ENCODE measurements around the gene SPANXN5. TPM values are rescaled to one million over a fixed set of nuclear protein-coding genes. Genes with fewer than 3 reads are reported as not detected.
"Not testable (repeated sequence)": the region's sequence is repeated elsewhere in the genome, so short reads cannot be mapped to it uniquely, and the experiment has no call there.

The SPANXN5 gene, protein sequence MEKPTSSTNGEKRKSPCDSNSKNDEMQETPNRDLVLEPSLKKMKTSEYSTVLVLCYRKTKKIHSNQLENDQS
- not detected for total RNA-seq
- polyA plus RNA-seq, result not detected
- long read RNA-seq, donor 1, result 0 reads
- long read RNA-seq, donor 2, result 0 reads
- long read RNA-seq, donor 3, result 0 reads

DNA sequence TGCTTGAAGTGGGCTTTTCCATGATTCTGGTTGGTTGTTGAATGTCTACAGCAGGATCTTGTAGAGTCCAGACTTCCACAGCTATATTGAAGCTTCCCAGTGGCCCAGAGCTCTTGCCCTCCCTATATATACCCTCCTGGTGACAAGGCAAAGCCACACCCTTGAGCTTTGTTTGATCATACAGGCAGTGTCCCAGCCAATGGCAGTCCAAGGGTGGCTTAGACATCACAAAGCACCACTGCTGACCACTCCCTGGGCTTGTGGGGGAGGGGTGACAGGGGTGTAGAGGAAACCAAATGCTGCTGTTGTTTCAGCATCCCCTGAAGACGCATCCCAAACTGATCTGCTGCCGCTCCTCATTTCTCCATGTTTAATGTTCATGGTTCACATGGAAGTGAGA lies at the start of gene SPANXN5:
Gene SPANXN5 (minus strand): TSS at position 101 of the 400 bp plus-strand sequence. CDS start 79 bp downstream, at position 22.
- H3K9me3 ChIP-seq; DNase-seq; H3K27me3 ChIP-seq; H3K4me1 ChIP-seq (ENCODE audit: insufficient read depth); H3K36me3 ChIP-seq; H3K4me3 ChIP-seq; intact Hi-C loops (cut with DNase I); H3K27ac ChIP-seq: not testable (repeated sequence)
- 74 to 85% (median 79%) methylated on average over 2 of the region's 2 CpGs for WGBS, 3 donors

GRCh38 chrX:52843619-52844018 lies 46.4 kb upstream of the SPANXN5 start:
- 73 to 78% (median 75%) methylated on average over 3 of the region's 3 CpGs for WGBS, 3 donors
- H3K36me3 ChIP-seq; DNase-seq; H3K27me3 ChIP-seq; intact Hi-C loops (cut with DNase I); H3K4me3 ChIP-seq; H3K9me3 ChIP-seq; H3K27ac ChIP-seq; H3K4me1 ChIP-seq (ENCODE audit: insufficient read depth): not testable (repeated sequence)

DNA sequence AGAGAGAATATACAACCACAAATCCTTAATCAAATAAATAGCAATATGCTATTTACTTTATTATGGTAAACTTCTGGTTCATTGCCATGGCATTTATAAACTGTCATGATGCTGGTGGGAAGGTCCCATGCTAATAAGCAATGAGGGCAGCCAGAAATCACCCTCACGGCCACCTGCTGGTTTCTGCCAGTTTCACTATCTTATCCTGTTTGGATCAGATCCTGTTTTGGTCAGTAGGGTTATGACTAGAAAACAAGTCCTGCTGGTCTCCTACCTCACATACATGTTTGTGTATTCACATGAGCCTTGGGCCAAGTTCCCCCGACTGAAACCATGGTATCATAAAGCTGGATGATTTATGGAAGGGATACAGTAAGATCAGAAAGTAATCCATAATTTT lies 41.9 kb upstream of the SPANXN5 start:
- DNase-seq, result no peak
- Histone ChIP-seq H3K4me3 (no peak overlapping the region), H3K36me3 (no peaks in the 10 kb centered on the region), H3K9me3 (no peaks in the 10 kb centered on the region), H3K27ac (no peak overlapping the region), H3K4me1 (ENCODE audit: insufficient read depth) (no peaks in the 10 kb centered on the region), H3K27me3 (no peaks in the 10 kb centered on the region)
- intact Hi-C loops (cut with DNase I), result no loop called here
- WGBS, 3 donors, result 63 to 77% (median 68%) methylated on average over 2 of the region's 2 CpGs
- TF ChIP-seq EP300 (IDR thresholded peaks at IDR 0.05), result no peak
- TF ChIP-seq POLR2A (IDR thresholded peaks at IDR 0.05), result no peak
- TF ChIP-seq, protein P1, sequence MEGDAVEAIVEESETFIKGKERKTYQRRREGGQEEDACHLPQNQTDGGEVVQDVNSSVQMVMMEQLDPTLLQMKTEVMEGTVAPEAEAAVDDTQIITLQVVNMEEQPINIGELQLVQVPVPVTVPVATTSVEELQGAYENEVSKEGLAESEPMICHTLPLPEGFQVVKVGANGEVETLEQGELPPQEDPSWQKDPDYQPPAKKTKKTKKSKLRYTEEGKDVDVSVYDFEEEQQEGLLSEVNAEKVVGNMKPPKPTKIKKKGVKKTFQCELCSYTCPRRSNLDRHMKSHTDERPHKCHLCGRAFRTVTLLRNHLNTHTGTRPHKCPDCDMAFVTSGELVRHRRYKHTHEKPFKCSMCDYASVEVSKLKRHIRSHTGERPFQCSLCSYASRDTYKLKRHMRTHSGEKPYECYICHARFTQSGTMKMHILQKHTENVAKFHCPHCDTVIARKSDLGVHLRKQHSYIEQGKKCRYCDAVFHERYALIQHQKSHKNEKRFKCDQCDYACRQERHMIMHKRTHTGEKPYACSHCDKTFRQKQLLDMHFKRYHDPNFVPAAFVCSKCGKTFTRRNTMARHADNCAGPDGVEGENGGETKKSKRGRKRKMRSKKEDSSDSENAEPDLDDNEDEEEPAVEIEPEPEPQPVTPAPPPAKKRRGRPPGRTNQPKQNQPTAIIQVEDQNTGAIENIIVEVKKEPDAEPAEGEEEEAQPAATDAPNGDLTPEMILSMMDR (IDR thresholded peaks at IDR 0.05), result no peak

GRCh38 chrX:52830551-52830950 lies 33.3 kb upstream of the SPANXN5 start:
- DNase-seq, result no peak
- Histone ChIP-seq H3K4me3 (no peak overlapping the region), H3K27ac (no peak overlapping the region), H3K4me1 (ENCODE audit: insufficient read depth) (no peaks in the 10 kb centered on the region), H3K9me3 (no peaks in the 10 kb centered on the region), H3K36me3 (no peaks in the 10 kb centered on the region), H3K27me3 (no peaks in the 10 kb centered on the region)
- TF ChIP-seq POLR2A (IDR thresholded peaks at IDR 0.05) (no peak), EP300 (IDR thresholded peaks at IDR 0.05) (no peak)
- TF ChIP-seq, protein P1 (IDR thresholded peaks at IDR 0.05), result no peak
- intact Hi-C loops (cut with DNase I), result no loop called here
- WGBS, 3 donors, result 36 to 45% (median 42%) methylated on average over 3 of the region's 3 CpGs

DNA sequence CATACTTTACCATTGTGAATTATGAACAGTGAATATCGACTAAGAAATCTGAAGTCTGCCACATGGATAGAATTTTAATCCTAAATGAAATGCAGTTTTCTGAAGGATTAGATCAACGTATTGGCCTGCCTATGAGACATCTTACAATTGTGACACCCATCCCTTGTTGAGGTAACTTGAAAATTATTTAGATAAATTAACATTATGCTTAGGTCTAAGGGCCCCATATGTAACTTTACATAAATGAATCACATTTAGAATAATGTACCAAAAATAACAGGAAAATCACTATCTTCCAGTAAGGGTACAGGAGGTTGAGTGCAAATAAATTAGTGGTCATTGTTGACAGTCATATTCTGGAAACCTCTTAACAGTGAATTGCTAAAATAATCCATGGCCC lies 27.4 kb upstream of the SPANXN5 start:
- no peaks in the 10 kb centered on the region for H3K4me1 ChIP-seq (ENCODE audit: insufficient read depth)
- no peaks in the 10 kb centered on the region for H3K9me3 ChIP-seq
- intact Hi-C loops (cut with DNase I), result no loop called here
- WGBS, 3 donors, result 49 to 62% (median 60%) methylated on average over 2 of the region's 2 CpGs
- H3K36me3 ChIP-seq, result no peaks in the 10 kb centered on the region
- TF ChIP-seq, protein P1 (IDR thresholded peaks at IDR 0.05), result no peak
- TF ChIP-seq POLR2A (IDR thresholded peaks at IDR 0.05) (no peak), EP300 (IDR thresholded peaks at IDR 0.05) (no peak)
- no peak overlapping the region for H3K4me3 ChIP-seq
- no peak overlapping the region for H3K27ac ChIP-seq
- no peaks in the 10 kb centered on the region for H3K27me3 ChIP-seq
- DNase-seq, result no peak

All from ovary (tissue), 10 donors.